ENCODE measurements around the gene GGACT.
"Not testable (repeated sequence)": the region's sequence is repeated elsewhere in the genome, so short reads cannot be mapped to it uniquely, and the experiment has no call there.

DNA sequence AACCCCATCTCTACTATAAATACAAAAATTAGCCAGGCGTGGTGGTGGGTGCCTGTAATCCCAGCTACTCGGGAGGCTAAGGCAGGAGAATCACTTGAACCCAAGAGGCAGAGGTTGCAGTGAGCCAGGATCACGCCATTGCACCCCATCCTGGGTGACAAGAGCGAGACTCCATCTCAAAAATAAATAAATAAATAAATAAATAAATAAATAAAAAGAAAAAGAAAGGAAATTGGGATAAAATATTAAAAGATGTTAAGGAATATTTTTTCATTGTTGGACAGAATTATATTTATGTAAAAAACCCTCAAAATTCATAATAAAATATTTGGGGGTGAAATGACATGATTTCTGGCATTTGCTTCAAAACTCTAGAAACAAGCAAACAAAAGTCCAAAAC lies 11.3 kb downstream of the GGACT start:
- TF ChIP-seq, protein P1, sequence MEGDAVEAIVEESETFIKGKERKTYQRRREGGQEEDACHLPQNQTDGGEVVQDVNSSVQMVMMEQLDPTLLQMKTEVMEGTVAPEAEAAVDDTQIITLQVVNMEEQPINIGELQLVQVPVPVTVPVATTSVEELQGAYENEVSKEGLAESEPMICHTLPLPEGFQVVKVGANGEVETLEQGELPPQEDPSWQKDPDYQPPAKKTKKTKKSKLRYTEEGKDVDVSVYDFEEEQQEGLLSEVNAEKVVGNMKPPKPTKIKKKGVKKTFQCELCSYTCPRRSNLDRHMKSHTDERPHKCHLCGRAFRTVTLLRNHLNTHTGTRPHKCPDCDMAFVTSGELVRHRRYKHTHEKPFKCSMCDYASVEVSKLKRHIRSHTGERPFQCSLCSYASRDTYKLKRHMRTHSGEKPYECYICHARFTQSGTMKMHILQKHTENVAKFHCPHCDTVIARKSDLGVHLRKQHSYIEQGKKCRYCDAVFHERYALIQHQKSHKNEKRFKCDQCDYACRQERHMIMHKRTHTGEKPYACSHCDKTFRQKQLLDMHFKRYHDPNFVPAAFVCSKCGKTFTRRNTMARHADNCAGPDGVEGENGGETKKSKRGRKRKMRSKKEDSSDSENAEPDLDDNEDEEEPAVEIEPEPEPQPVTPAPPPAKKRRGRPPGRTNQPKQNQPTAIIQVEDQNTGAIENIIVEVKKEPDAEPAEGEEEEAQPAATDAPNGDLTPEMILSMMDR (IDR thresholded peaks at IDR 0.05; ENCODE audit: control extremely low read depth in 1 of 3, insufficient read depth in 1 of 3, low read depth in 1 of 3, low read length in 3 of 3): not testable (repeated sequence)
- TF ChIP-seq JUND (IDR thresholded peaks at IDR 0.05; ENCODE audit: low read length); SP2 (IDR thresholded peaks at IDR 0.05; ENCODE audit: low read length); MAX (IDR thresholded peaks at IDR 0.05); SRF (IDR thresholded peaks at IDR 0.05; ENCODE audit: low read depth, low read length): not testable (repeated sequence)
- TF ChIP-seq, protein P2, sequence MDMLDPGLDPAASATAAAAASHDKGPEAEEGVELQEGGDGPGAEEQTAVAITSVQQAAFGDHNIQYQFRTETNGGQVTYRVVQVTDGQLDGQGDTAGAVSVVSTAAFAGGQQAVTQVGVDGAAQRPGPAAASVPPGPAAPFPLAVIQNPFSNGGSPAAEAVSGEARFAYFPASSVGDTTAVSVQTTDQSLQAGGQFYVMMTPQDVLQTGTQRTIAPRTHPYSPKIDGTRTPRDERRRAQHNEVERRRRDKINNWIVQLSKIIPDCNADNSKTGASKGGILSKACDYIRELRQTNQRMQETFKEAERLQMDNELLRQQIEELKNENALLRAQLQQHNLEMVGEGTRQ (IDR thresholded peaks at IDR 0.05; ENCODE audit: low read length): not testable (repeated sequence)
- TF ChIP-seq, protein P3, sequence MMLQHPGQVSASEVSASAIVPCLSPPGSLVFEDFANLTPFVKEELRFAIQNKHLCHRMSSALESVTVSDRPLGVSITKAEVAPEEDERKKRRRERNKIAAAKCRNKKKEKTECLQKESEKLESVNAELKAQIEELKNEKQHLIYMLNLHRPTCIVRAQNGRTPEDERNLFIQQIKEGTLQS (IDR thresholded peaks at IDR 0.05; ENCODE audit: insufficient read depth, low read depth, low read length): not testable (repeated sequence)

All from H1 (cell line).